IMR-90 (cell line): ENCODE results near the gene HS3ST5. TPM values are rescaled to one million over a fixed set of nuclear protein-coding genes. Genes with fewer than 3 reads are reported as not detected.

Experiments
- ATAC-seq: fragments of 200-7000 bp; cut with Tn5 transposase; 2 replicates; pipeline ENCODE4 v1.9.1; 2020; ENCODE audit warnings: low read depth, mild to moderate bottlenecking, moderate library complexity
- BruUV-seq: library from RNA; stranded (reverse); fragments of 400-500 nt; replicated peaks from 2 replicates; lab custom pipeline; 2021; lab: Mats Ljungman, UMichigan
- CTCF ChIA-PET: fragments of 300-600 bp; formaldehyde crosslinking; extraction: SDS; loops from one replicate; lab custom pipeline; 2021; ENCODE audit warnings: antibody characterized with exemption; lab: Yijun Ruan, JAX
- POLR2A ChIA-PET: fragments of 300-600 bp; sonication (Branson Sonifier 250); formaldehyde crosslinking; loops from one replicate; lab custom pipeline; 2022; ENCODE audit warnings: antibody characterized with exemption; ENCODE audit not compliant: unreplicated experiment; lab: Charles Lee
- DNase-seq: peaks from one replicate; pipeline ENCODE4 v3.0.0; 2013
- H2AFZ ChIP-seq: replicated peaks from 2 replicates; pipeline ENCODE3; 2013; ENCODE audit warnings: low read length, mild to moderate bottlenecking; ENCODE audit not compliant: poor library complexity
- H2AK5ac ChIP-seq: 2 replicates; pipeline ENCODE4 v1.6.1; 2013; ENCODE audit warnings: low read depth, low read length, inconsistent platforms
- H2AK9ac ChIP-seq: replicated peaks from 2 replicates; pipeline ENCODE3; 2013; ENCODE audit warnings: mild to moderate bottlenecking, low read depth, low read length, moderate library complexity; ENCODE audit not compliant: poor library complexity
- H2BK120ac ChIP-seq: 2 replicates; pipeline ENCODE4 v1.6.1; 2013; ENCODE audit warnings: low read depth, low read length, inconsistent platforms
- H2BK15ac ChIP-seq: 3 replicates; pipeline ENCODE4 v1.6.1; 2013; ENCODE audit warnings: low read depth, low read length, inconsistent platforms
- H2BK20ac ChIP-seq: 2 replicates; pipeline ENCODE4 v1.6.1; 2013; ENCODE audit warnings: low read depth, mild to moderate bottlenecking, inconsistent platforms, low read length, moderate library complexity
- H2BK5ac ChIP-seq: 2 replicates; pipeline ENCODE4 v1.6.1; 2013; ENCODE audit warnings: mild to moderate bottlenecking, low read depth, low read length, inconsistent platforms; ENCODE audit not compliant: poor library complexity, severe bottlenecking
- H3K14ac ChIP-seq: replicated peaks from 2 replicates; pipeline ENCODE4 v1.6.1; 2013; ENCODE audit warnings: low read depth, low read length, inconsistent platforms
- H3K18ac ChIP-seq: 2 replicates; pipeline ENCODE4 v1.6.1; 2013; ENCODE audit warnings: low read depth, low read length, control low read depth
- H3K23ac ChIP-seq: 2 replicates; pipeline ENCODE4 v1.6.1; 2013; ENCODE audit warnings: low read depth, low read length, inconsistent platforms
- H3K27ac ChIP-seq: 2 replicates; pipeline ENCODE4 v1.5.1; 2013; ENCODE audit warnings: mild to moderate bottlenecking, control low read depth, low read length; ENCODE audit not compliant: insufficient read depth
- H3K27me3 ChIP-seq: 2 replicates; pipeline ENCODE4 v1.6.1; 2013; ENCODE audit warnings: low read length; ENCODE audit not compliant: control insufficient read depth, insufficient read depth
- H3K36me3 ChIP-seq: 2 replicates; pipeline ENCODE4 v1.6.1; 2013; ENCODE audit warnings: low read length, mixed read lengths; ENCODE audit not compliant: control insufficient read depth, insufficient read depth
- H3K4ac ChIP-seq: 2 replicates; pipeline ENCODE4 v1.6.1; 2013; ENCODE audit warnings: low read depth, low read length, inconsistent platforms
- H3K4me1 ChIP-seq: 2 replicates; pipeline ENCODE4 v1.6.1; 2013; ENCODE audit warnings: low read length, mixed read lengths; ENCODE audit not compliant: control insufficient read depth, insufficient read depth
- H3K4me2 ChIP-seq: 2 replicates; pipeline ENCODE4 v1.6.1; 2013; ENCODE audit warnings: low read depth, mild to moderate bottlenecking, control low read depth, low read length, moderate library complexity
- H3K4me3 ChIP-seq: 2 replicates; pipeline ENCODE4 v1.5.1; 2013; ENCODE audit warnings: low read depth, mild to moderate bottlenecking, control low read depth, low read length, moderate library complexity; ENCODE audit not compliant: insufficient read depth
- H3K56ac ChIP-seq: 2 replicates; pipeline ENCODE4 v1.6.1; 2013; ENCODE audit warnings: low read length, inconsistent platforms; ENCODE audit not compliant: insufficient read depth; ENCODE audit errors: extremely low read depth
- H3K79me1 ChIP-seq, 2 experiments: 2 replicates each; pipeline ENCODE4 v1.6.1; 2013; ENCODE audit warnings: low read length in 2 of 2, inconsistent platforms in 1 of 2, low read depth in 1 of 2
- H3K9ac ChIP-seq: 2 replicates; pipeline ENCODE4 v1.6.1; 2013; ENCODE audit warnings: low read depth, low read length, control low read depth
- H3K9me1 ChIP-seq: 2 replicates; pipeline ENCODE4 v1.6.1; 2013; ENCODE audit warnings: low read length, inconsistent platforms; ENCODE audit not compliant: insufficient read depth
- H3K9me3 ChIP-seq: 2 replicates; pipeline ENCODE4 v1.6.1; 2013; ENCODE audit warnings: low read length; ENCODE audit not compliant: control insufficient read depth, insufficient read depth
- H4K20me1 ChIP-seq: 2 replicates; pipeline ENCODE4 v1.6.1; 2013; ENCODE audit warnings: low read length, inconsistent platforms; ENCODE audit not compliant: insufficient read depth
- H4K5ac ChIP-seq: 2 replicates; pipeline ENCODE4 v1.6.1; 2013; ENCODE audit warnings: mild to moderate bottlenecking, low read depth, low read length, control low read depth
- H4K8ac ChIP-seq, 2 experiments: 2 replicates each; pipeline ENCODE4 v1.6.1; 2013; ENCODE audit warnings: low read depth in 2 of 2, low read length in 2 of 2, control low read depth in 1 of 2, inconsistent platforms in 1 of 2
- H4K91ac ChIP-seq: 2 replicates; pipeline ENCODE4 v1.6.1; 2013; ENCODE audit warnings: low read depth, low read length, inconsistent platforms; ENCODE audit not compliant: insufficient read depth
- CEBPB ChIP-seq: IDR thresholded peaks from 2 replicates; pipeline ENCODE4 v1.6.1; 2012; ENCODE audit warnings: low read depth, low read length, improper control_type of control experiment
- CHD1 ChIP-seq: IDR thresholded peaks from 2 replicates; pipeline ENCODE4 v1.6.1; 2012; ENCODE audit warnings: low read depth, low read length, improper control_type of control experiment
- MAFK ChIP-seq: IDR thresholded peaks from 2 replicates; pipeline ENCODE4 v1.6.1; 2012; ENCODE audit warnings: low read depth, low read length, improper control_type of control experiment
- MAZ ChIP-seq: IDR thresholded peaks from 2 replicates; pipeline ENCODE4 v1.6.1; 2012; ENCODE audit warnings: low read depth, mild to moderate bottlenecking, low read length, improper control_type of control experiment, moderate library complexity, borderline replicate concordance
- MXI1 ChIP-seq: IDR thresholded peaks from 2 replicates; pipeline ENCODE4 v1.6.1; 2012; ENCODE audit warnings: low read depth, mild to moderate bottlenecking, low read length, moderate library complexity, borderline replicate concordance
- NFE2L2 ChIP-seq: fragments of 150-350 bp; IDR thresholded peaks from 2 replicates; pipeline ENCODE4 v1.6.1; 2016; ENCODE audit warnings: low read depth, mild to moderate bottlenecking, low read length
- POLR2A ChIP-seq: IDR thresholded peaks from 2 replicates; pipeline ENCODE4 v1.6.1; 2012; ENCODE audit warnings: mild to moderate bottlenecking, low read depth, low read length
- RAD21 ChIP-seq: IDR thresholded peaks from 2 replicates; pipeline ENCODE4 v1.6.1; 2012; ENCODE audit warnings: low read length, improper control_type of control experiment
- RFX5 ChIP-seq: IDR thresholded peaks from 2 replicates; pipeline ENCODE4 v1.8.0; 2012; ENCODE audit warnings: low read depth, mild to moderate bottlenecking, low read length, moderate library complexity
- WGBS, 2 experiments: methylation state at CpG; one replicate each; pipeline versions ENCODE4 v1.1.5 to v1.1.7; 2013; ENCODE audit warnings: missing lambda C conversion rate in 2 of 2; ENCODE audit not compliant: insufficient read length in 1 of 2; ENCODE audit errors: extremely low coverage in 2 of 2; 5-methylcytosine and 5-hydroxymethylcytosine counted together
- dilution Hi-C: fragments of 300-500 bp; cut with HindIII; formaldehyde crosslinking; loops from one replicate; pipeline ENCODE4 v1.14.3; 2018; ENCODE audit warnings: low sequenced_read_pairs; ENCODE audit not compliant: unreplicated experiment
- in situ Hi-C: fragments of 300-500 bp; cut with MboI; formaldehyde crosslinking; loops from 3 replicates; pipeline ENCODE4 v1.14.3; 2019; ENCODE audit warnings: low sequenced_read_pairs, inconsistent platforms, mixed read lengths
- intact Hi-C: fragments of 100-400 bp; cut with micrococcal nuclease; formaldehyde crosslinking; loops from 2 replicates; pipeline ENCODE4 v1.10.0; 2022
- polyA plus RNA-seq, 3 experiments: library from polyadenylated mRNA; depleted of rRNA; stranded (reverse); fragments of >200 nt; gene quantifications; 2 replicates each; pipeline ENCODE4 v1.2.3, GENCODE V29; 2012; ENCODE audit warnings: low replicate concordance in 1 of 3
- total RNA-seq: library from RNA; depleted of rRNA; stranded (reverse); fragments of >200 nt; gene quantifications from 2 replicates; pipeline ENCODE4 v1.2.3, GENCODE V29; 2012

The HS3ST5 gene
- total and polyA plus RNA-seq, 2 of the 4 experiments (the other 2 are of a cell fraction) = not detected

DNA sequence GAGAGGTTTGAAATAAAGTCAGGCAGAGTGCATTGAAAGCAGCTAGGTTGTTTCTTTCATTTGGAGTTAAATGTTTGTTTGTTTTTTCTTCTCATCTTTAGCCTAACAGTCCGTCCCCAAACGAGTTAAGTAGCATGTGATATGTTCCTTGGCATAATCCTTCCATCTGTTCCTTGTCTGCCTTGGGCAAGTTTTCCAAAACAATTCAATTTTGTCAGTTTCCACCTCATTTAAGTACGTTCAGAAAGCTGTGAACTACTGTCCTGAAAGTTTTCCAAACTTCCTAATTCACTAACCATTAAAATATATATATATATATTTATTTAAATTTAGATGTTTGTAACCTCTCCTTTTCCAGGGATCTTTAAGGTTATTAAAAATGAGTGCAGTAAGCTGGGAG, 310.1 kb downstream of the HS3ST5 start:
- WGBS, 2 experiments = no CpG with 5 or more reads among the region's 3 CpGs
- POLR2A ChIA-PET = no interaction called here
- Histone ChIP-seq H4K5ac (no peak overlapping the region), H3K4me3 (no peak overlapping the region), H3K27me3 (no peaks in the 10 kb centered on the region), H2BK20ac (no peak overlapping the region), H3K4me1 (no peaks in the 10 kb centered on the region), H2BK5ac (no peak overlapping the region), H2BK15ac (no peak overlapping the region), H2AK9ac (no peak overlapping the region), H3K9ac (no peak overlapping the region), H2BK120ac (no peak overlapping the region), H4K20me1 (no peaks in the 10 kb centered on the region), H3K79me1 (no peaks in the 10 kb centered on the region), H3K18ac (no peak overlapping the region), H2AFZ (no peak overlapping the region), H4K91ac (no peak overlapping the region), H4K8ac (no peak overlapping the region), H3K14ac (no peak overlapping the region), H3K9me3 (no peaks in the 10 kb centered on the region), H3K9me1 (no peaks in the 10 kb centered on the region), H3K4ac (no peak overlapping the region), H3K27ac (no peak overlapping the region), H3K36me3 (no peaks in the 10 kb centered on the region), H3K23ac (no peak overlapping the region), H3K56ac (no peak overlapping the region), H2AK5ac (no peak overlapping the region), H3K4me2 (no peak overlapping the region)
- dilution Hi-C loops (no loop called here), intact Hi-C loops (no loop called here), in situ Hi-C loops (no loop called here)
- CTCF ChIA-PET = interaction anchor here (0.7 to 1.9 kb wide), 3 partner anchors 12 to 18 kb away, joined by 3 to 5 read pairs (median 3); no protein-coding TSS in a partner anchor
- DNase-seq = no peak
- no TSS peak for BruUV-seq
- ATAC-seq = no peak
- TF ChIP-seq MXI1 = no peak
- TF ChIP-seq RFX5 = no peak
- TF ChIP-seq RAD21 = no peak
- TF ChIP-seq CHD1 = no peak
- TF ChIP-seq MAFK = no peak
- TF ChIP-seq POLR2A = no peak
- TF ChIP-seq CEBPB = no peak
- TF ChIP-seq NFE2L2 = no peak
- no peak for TF ChIP-seq MAZ
